HFFc6 (cell line): ENCODE results near the gene GLMP. TPM values are rescaled to one million over a fixed set of nuclear protein-coding genes. Genes with fewer than 3 reads are reported as not detected.

Experiments used
- DNase-seq: peaks from one replicate; pipeline ENCODE4 v3.0.0-alpha.2; 2018
- H3K27ac Mint-ChIP-seq: 2 replicates; pipeline ENCODE4 v1.8.0; 2020; ENCODE audit warnings: mild to moderate bottlenecking, mixed read lengths
- H3K27me3 Mint-ChIP-seq: 2 replicates; pipeline ENCODE4 v1.8.0; 2021; ENCODE audit warnings: mild to moderate bottlenecking, moderate library complexity, mixed read lengths; ENCODE audit not compliant: insufficient read depth
- H3K36me3 Mint-ChIP-seq: 2 replicates; pipeline ENCODE4 v1.8.0; 2021; ENCODE audit warnings: low read depth, mixed read lengths
- H3K4me1 Mint-ChIP-seq: 2 replicates; pipeline ENCODE4 v1.8.0; 2020; ENCODE audit warnings: low read depth, mixed read lengths
- H3K4me3 Mint-ChIP-seq: 2 replicates; pipeline ENCODE4 v1.8.0; 2020; ENCODE audit warnings: mild to moderate bottlenecking, moderate library complexity, mixed read lengths
- H3K9me3 Mint-ChIP-seq: 2 replicates; pipeline ENCODE4 v1.8.0; 2020; ENCODE audit warnings: mild to moderate bottlenecking, mixed read lengths
- long read RNA-seq: library from polyadenylated mRNA; unstranded; transcript quantifications from one replicate; pipeline ENCODE4 v2.0.0, GENCODE V29; 2019
- total RNA-seq, 6 experiments: library from RNA; stranded (reverse); fragmentation: NEBNext Ultra II Directional; extraction: Animal tissue kit (Norgen Biotek cat#: 25700); gene quantifications; 2 replicates in 1 of 6; 3 replicates in 5 of 6; pipeline ENCODE4 v1.2.3, GENCODE V29; 2021
- TF ChIP-seq, protein P1 (sequence below): fragments of 200-600 bp; sonication (generic); IDR thresholded peaks from 2 replicates; pipeline ENCODE4 v1.5.0; 2021; ENCODE audit warnings: antibody characterized with exemption, mild to moderate bottlenecking

Gene GLMP, protein sequence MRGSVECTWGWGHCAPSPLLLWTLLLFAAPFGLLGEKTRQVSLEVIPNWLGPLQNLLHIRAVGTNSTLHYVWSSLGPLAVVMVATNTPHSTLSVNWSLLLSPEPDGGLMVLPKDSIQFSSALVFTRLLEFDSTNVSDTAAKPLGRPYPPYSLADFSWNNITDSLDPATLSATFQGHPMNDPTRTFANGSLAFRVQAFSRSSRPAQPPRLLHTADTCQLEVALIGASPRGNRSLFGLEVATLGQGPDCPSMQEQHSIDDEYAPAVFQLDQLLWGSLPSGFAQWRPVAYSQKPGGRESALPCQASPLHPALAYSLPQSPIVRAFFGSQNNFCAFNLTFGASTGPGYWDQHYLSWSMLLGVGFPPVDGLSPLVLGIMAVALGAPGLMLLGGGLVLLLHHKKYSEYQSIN
- total RNA-seq = 10 to 100 TPM; 50.8 to 91.8 (median 87.4) TPM
- long read RNA-seq, transcript GLMP-215 (5 exons, 1,364 nt) = minor isoform, 15 of 65 reads
- long read RNA-seq, transcript GLMP-201 (6 exons, 1,604 nt) = major isoform, 30 of 65 reads
- long read RNA-seq, partial matches to known transcripts = 3 of 65 reads
- long read RNA-seq, other reads (novel, unspliced or antisense) = 13 of 65 reads

DNA sequence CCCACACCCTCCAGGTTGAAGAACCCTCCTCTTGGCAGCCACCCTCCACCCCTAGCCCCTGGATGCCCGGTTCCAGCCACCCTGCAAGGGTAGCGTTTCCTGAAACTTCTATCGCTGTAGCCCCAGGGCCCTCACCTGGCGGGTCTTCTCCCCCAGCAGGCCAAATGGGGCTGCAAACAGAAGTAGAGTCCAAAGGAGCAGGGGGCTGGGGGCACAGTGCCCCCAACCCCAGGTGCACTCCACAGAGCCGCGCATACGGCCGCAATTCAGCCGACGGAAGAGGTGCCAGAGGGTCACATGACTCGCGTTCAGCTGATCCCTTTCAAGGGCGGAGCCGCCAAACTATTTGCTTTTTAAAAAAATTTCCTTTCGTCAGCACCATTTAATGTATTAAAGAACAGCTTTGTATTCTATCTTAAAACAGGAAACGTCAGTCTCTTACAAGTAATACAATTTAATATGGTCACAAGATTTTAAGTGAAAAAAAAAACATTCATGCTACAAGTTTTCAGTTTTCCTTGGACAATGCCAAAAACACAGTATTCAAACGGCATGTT, at the start of gene GLMP:
TSS of gene GLMP (minus strand) at position 289 of the 557 bp plus-strand sequence. CDS start at position 255, 34 bp downstream.
- DNase-seq = peak; percentile 27
- TF ChIP-seq, protein P1, sequence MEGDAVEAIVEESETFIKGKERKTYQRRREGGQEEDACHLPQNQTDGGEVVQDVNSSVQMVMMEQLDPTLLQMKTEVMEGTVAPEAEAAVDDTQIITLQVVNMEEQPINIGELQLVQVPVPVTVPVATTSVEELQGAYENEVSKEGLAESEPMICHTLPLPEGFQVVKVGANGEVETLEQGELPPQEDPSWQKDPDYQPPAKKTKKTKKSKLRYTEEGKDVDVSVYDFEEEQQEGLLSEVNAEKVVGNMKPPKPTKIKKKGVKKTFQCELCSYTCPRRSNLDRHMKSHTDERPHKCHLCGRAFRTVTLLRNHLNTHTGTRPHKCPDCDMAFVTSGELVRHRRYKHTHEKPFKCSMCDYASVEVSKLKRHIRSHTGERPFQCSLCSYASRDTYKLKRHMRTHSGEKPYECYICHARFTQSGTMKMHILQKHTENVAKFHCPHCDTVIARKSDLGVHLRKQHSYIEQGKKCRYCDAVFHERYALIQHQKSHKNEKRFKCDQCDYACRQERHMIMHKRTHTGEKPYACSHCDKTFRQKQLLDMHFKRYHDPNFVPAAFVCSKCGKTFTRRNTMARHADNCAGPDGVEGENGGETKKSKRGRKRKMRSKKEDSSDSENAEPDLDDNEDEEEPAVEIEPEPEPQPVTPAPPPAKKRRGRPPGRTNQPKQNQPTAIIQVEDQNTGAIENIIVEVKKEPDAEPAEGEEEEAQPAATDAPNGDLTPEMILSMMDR = no peak
- Mint-ChIP-seq H3K36me3 (no peaks in the 10 kb centered on the region), H3K4me1 (peaks cover 25% of the 10 kb centered on the region), H3K27ac (peak within 1 kb of the TSS; percentile 29; the same call in 1 of the 2 replicates), H3K9me3 (no peaks in the 10 kb centered on the region), H3K4me3 (peak within 1 kb of the TSS; percentile 92), H3K27me3 (peaks cover 4% of the 10 kb centered on the region)

DNA sequence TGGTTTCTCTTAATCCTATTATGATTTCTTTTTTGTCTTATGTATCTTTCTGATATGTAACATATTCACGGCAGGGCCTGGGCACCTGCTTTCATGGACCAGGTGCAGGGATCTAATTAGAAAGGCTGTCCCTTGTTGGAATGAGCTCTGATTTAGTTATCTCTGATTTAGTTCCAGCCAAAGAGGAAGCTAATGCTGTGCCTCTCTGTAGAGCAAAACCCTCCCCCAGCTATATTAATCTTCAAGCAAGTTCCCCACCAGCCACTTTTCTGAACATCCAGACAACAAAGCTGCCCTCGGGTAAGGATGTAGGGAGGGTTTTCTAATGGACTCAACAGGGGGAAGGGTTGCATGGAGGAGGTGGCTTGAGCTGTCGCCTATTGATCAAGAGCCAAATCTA, 48.9 kb upstream of the GLMP start:
- Mint-ChIP-seq H3K27ac (no peak overlapping the region), H3K4me3 (no peak overlapping the region), H3K36me3 (no peaks in the 10 kb centered on the region), H3K27me3 (peaks cover 6% of the 10 kb centered on the region), H3K4me1 (peaks cover 27% of the 10 kb centered on the region), H3K9me3 (no peaks in the 10 kb centered on the region)
- no peak for DNase-seq
- TF ChIP-seq, protein P1 = no peak

DNA sequence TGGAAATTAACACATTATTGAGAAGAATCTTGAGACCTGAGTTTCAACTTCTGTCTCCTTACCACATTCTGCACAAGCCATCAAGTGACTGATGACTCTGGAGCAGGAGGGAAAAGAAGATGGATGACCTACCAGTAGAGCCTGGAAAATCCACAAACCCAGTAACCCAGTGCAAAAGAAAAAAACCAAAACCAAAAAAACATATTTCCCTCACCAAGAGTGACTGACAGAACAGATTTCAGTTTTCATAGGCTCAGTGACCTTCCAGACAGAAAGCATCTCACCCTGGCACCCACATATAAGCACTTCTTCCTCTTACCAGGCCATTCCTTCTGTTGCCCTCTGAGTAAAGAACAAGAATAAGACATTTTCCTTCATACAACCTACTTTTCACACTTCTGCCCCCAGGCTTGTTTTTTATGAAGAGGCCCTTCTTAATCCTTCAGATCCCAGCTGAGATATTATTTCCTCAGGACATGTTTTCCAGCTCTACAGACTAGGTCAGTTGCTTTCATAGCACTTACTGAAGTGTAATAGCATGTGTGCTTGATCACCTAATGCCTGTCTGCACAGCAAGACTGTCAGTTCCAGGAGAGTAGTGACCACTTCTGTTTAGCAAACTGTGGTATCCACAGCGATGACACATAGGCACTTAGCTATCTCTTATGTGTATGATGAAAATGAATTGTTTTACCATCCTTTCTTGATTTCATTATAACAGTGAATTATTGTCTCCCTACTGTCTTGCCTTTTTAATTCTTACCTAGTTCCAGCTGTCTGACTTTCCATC, 46.9 kb upstream of the GLMP start:
- Mint-ChIP-seq H3K27ac (no peak overlapping the region; the same call in 1 of the 2 replicates), H3K4me3 (no peak overlapping the region), H3K27me3 (peaks cover 7% of the 10 kb centered on the region), H3K36me3 (peaks cover 6% of the 10 kb centered on the region), H3K4me1 (peaks cover 23% of the 10 kb centered on the region), H3K9me3 (peaks cover 1% of the 10 kb centered on the region; the same call in 1 of the 2 replicates)
- TF ChIP-seq, protein P1 = no peak
- DNase-seq = peak; percentile 50

DNA sequence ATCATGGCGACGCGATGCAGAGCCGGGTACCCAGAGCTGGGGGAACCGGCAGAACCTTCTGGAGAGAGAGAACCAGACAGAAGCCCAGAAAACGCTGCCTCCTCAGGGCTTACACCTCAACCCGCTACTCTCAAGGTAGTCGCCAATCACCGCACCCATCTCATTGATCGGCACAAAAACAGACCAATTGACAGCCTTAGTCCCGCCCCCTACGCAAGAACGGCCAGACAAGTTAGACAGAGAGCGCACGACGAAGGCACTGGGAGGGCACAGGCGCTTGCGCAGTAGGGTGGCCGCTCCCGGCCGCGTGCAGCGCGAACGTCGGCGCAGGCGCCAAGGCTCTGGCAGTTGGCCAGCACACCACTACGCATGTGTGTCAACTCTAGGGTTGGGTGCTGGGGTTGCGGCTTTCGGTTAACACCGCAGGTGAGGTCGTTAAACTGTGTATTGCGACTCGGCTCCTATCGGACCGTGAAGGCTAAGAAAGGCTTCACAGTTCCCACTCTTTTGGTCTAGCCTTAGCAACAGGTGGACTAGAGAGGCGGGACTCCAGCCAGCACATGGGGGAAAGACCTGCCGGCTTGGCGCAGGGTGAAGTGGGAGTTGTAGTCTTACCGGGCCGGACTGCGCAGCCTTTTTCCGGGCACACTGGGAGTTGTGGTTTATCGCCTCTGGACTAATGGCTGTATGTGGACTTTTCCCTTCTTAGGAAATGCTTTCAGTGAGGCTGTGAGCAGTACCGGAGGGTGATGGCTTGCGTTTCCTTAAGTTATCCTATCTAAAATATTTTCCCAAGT, 42.9 kb upstream of the GLMP start, which contains the start of the genes CCT3 and TSACC:
TSS of gene CCT3 (minus strand) at position 113 of the 797 bp plus-strand sequence. CDS start at position 5, 108 bp downstream.
TSS of gene TSACC (plus strand) at position 347 of the 797 bp plus-strand sequence. CDS start 1,232 bp downstream, outside the sequence.
- TF ChIP-seq, protein P1 = no peak; the same call in 1 of the 2 replicates
- peak within 1 kb of the TSS; percentile 93 for H3K27ac Mint-ChIP-seq
- H3K4me1 Mint-ChIP-seq = peaks cover 30% of the 10 kb centered on the region
- H3K27me3 Mint-ChIP-seq = peaks cover 4% of the 10 kb centered on the region
- DNase-seq = peak; percentile 100
- H3K4me3 Mint-ChIP-seq = peak within 1 kb of the TSS; percentile 97
- H3K36me3 Mint-ChIP-seq = peaks cover 39% of the 10 kb centered on the region
- peaks cover 12% of the 10 kb centered on the region; the same call in 1 of the 2 replicates for H3K9me3 Mint-ChIP-seq
